GM06990 (cell line): ENCODE measurements around the gene CFL1.

Experiments used
- DNase-seq: peaks from one replicate; pipeline ENCODE4 v3.0.0-alpha.2; 2011; ENCODE audit not compliant: insufficient read length; ENCODE audit errors: extremely low read depth
- H3K27me3 ChIP-seq: replicated peaks from 2 replicates; pipeline ENCODE4 v1.6.0; 2011; ENCODE audit warnings: low read length; ENCODE audit not compliant: control insufficient read depth, insufficient read depth
- H3K36me3 ChIP-seq: 2 replicates; pipeline ENCODE4 v1.5.1; 2011; ENCODE audit warnings: low read length; ENCODE audit not compliant: control insufficient read depth, insufficient read depth
- H3K4me3 ChIP-seq: replicated peaks from 2 replicates; pipeline ENCODE4 v1.5.1; 2011; ENCODE audit warnings: low read depth, mild to moderate bottlenecking, control low read depth, low read length
- TF ChIP-seq, protein P1 (sequence below): IDR thresholded peaks from 2 replicates; pipeline ENCODE4 v1.5.1; 2011; ENCODE audit warnings: low read length, control low read depth, mild to moderate bottlenecking, inconsistent platforms; ENCODE audit not compliant: insufficient read depth, poor library complexity, severe bottlenecking

Gene CFL1

DNA sequence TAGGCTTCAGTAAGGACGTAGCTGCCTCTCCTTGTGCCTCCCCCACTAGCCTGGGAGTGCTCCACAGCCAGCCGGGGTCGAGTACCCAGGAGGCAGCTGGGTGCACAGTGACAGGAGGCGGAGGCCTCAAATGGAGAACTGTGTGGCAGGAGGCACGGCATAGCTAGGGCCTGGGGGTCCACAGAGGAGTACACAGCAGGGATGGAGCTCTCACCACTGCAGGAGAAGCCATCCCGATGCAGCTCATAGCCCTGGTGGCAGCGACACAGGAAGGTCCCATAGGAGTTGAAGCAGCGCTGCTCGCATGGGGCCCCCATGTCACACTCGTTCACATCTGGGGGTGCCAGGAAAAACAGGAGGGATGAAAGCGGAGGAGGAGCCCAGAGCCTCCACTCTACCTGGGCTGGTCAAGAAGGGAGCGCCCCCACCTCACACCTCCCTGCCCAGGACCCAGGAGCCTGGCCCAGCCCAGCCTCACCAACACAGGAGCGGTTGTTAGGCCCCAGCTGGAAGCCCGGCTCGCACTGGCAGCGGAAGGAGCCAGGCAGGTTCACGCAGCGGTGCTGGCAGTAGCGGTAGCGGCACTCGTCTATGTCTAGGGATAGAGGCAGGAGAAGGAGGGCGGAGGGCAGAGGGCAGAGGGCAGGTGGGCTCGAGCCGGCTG, 11.8 kb upstream of the CFL1 start:
- Histone ChIP-seq H3K27me3 (no peaks in the 10 kb centered on the region), H3K36me3 (peaks cover 18% of the 10 kb centered on the region), H3K4me3 (no peak overlapping the region)
- no peak for DNase-seq
- TF ChIP-seq, protein P1, sequence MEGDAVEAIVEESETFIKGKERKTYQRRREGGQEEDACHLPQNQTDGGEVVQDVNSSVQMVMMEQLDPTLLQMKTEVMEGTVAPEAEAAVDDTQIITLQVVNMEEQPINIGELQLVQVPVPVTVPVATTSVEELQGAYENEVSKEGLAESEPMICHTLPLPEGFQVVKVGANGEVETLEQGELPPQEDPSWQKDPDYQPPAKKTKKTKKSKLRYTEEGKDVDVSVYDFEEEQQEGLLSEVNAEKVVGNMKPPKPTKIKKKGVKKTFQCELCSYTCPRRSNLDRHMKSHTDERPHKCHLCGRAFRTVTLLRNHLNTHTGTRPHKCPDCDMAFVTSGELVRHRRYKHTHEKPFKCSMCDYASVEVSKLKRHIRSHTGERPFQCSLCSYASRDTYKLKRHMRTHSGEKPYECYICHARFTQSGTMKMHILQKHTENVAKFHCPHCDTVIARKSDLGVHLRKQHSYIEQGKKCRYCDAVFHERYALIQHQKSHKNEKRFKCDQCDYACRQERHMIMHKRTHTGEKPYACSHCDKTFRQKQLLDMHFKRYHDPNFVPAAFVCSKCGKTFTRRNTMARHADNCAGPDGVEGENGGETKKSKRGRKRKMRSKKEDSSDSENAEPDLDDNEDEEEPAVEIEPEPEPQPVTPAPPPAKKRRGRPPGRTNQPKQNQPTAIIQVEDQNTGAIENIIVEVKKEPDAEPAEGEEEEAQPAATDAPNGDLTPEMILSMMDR: no peak

DNA sequence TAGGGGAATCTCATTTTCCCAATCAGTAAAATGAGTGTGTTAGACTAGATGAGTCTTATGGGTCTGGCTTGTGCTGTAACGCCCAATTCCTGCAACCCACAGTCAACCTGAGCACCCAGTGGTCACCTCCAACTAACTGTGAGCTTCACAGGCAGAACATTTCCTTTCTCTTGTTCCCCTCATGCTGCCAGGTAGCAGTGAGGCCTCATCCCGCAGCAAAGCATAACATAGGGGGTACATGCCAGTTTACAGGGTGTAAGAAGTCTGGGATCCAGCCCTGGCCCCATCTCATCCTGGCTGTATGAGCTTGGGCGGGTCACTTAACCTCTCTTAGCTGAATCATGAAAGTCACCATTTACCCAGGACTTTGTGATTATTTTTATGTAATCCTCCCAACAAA, 10.9 kb upstream of the CFL1 start:
- DNase-seq: no peak
- TF ChIP-seq, protein P1: no peak
- Histone ChIP-seq H3K4me3 (no peak overlapping the region), H3K36me3 (peaks cover 27% of the 10 kb centered on the region), H3K27me3 (no peaks in the 10 kb centered on the region)

DNA sequence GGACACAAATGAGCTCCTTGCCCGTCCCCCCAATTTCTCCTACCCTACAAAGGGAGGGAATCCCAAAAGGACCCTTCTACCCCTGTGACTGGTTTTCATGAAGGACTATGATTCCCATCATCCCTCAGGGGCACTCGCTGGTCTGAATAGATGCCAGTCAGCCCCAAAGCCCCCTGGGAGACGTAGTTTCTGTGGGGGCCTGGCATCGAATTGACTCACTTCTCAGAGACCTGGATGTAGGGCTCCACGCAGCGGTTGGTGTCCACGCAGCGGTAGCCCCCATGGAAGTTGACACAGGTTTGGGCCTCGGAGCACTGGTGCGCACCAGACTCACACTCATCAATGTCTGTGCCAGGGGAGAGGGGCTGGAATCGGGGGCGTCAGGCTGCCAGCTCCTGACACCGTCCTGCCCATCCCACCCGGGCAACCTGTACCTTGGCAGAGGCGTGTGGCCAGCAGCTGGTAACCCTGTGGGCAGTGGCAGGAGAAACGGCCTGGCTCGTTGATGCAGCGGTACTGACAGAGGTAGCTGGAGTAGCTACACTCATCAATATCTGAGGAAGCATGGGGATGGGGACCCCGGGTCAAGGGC, 10.2 kb upstream of the CFL1 start:
- H3K27me3 ChIP-seq: no peaks in the 10 kb centered on the region
- H3K36me3 ChIP-seq: peaks cover 34% of the 10 kb centered on the region
- no peak overlapping the region for H3K4me3 ChIP-seq
- TF ChIP-seq, protein P1: no peak
- DNase-seq: no peak

DNA sequence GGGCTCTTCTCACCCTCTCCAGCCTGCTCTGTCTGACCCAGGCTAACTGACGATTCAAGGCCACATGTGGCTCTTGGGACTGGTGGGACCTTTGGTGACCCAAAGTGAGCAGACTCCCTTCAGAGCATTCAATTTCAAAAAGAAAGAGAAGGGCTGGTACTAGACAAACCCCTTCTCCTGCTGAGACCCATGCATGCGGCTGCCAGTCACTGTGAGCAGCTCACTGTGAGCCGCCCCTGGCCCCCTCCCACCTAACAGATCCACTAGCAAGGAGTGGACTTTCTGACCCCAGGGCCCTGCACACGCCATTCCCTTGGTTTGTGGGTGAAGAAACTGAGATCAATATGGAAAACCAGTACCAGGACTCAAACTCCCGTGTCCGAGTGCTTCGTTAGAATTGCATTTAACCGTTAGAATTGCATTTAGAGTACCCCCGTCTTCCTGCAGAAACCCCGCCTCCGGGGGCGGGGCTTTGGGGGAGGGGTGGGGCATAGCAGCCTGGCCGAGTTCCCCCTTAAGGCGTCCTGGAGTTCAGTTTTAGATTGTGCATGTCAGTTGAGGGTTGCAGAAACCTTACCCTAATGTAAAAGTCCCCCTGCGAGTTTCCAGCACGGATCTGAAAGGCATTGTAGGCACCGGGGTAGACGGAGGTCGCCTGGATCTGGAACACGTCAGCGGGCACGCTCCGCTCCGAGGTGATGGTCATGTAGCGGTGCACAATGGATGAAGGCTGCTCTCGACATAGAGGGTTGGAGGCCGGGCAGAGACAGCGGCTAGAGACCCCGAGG, 9.5 kb upstream of the CFL1 start:
- TF ChIP-seq, protein P1: no peak
- H3K4me3 ChIP-seq: no peak overlapping the region
- H3K27me3 ChIP-seq: no peaks in the 10 kb centered on the region
- no peak for DNase-seq
- peaks cover 40% of the 10 kb centered on the region for H3K36me3 ChIP-seq

DNA sequence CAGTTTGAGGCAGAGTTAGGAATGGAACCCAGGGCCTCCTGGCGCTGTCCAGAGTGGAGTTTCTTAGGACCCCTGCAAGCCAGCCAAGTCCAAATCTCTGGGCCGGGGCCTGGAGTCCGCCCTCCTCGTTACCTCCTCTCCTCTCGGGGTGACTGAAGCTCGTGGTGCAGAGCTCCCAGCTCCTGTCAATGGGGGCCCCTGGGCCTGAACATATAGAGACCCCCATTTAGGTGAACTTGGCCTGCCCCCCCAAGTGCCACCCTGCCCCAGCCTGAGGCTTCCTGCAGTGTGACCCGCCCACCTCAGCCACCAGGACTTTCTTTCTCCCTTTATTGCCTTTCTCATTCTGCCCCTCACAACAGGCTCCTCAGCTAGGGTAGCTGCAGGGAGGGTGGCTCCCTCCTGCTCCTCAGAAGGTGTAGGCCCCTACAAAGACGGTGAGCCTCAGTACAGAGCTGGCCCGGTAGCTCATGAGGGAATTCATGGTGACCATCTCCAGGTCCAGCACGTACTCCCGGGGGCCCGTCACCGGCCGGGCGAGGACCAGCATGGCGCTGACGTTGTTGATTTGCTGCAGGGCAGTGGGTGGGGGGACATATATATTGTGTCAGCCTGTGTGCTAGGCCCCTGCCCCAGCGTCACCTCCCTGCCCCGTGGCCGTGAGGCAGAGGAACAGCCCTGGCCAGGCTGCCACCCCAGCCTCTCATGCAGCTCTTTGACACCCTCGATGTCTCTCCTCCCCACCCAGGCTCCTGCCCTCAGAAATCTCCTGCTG, 8.7 kb upstream of the CFL1 start:
- no peaks in the 10 kb centered on the region for H3K27me3 ChIP-seq
- TF ChIP-seq, protein P1: no peak
- no peak overlapping the region for H3K4me3 ChIP-seq
- H3K36me3 ChIP-seq: peaks cover 44% of the 10 kb centered on the region
- no peak for DNase-seq
